Measurements from ENCODE around the gene ENKD1.
A peak's percentile ranks its signal among the peaks of the same experiment; 100 is the strongest.

The ENKD1 gene

GRCh38 chr16:67650023-67650422, 16.5 kb downstream of the ENKD1 start:
- Histone ChIP-seq H3K9ac (ENCODE audit: low read length) (no peak overlapping the region), H3K27ac (ENCODE audit: low read depth, low read length) (no peak overlapping the region), H3K27me3 (ENCODE audit: control insufficient read depth, insufficient read depth, low read length) (peaks cover 46% of the 10 kb centered on the region), H3K4me3 (ENCODE audit: low read length) (no peak overlapping the region), H3K4me1 (ENCODE audit: control insufficient read depth, insufficient read depth, low read length) (no peaks in the 10 kb centered on the region), H3K36me3 (ENCODE audit: control insufficient read depth, insufficient read depth, low read length) (no peaks in the 10 kb centered on the region)

- H3K27ac ChIP-seq (ENCODE audit: low read depth, low read length): no peak overlapping the region
- H3K27me3 ChIP-seq (ENCODE audit: control insufficient read depth, insufficient read depth, low read length): peaks cover 42% of the 10 kb centered on the region
- no peak overlapping the region for H3K9ac ChIP-seq (ENCODE audit: low read length)
- H3K36me3 ChIP-seq (ENCODE audit: control insufficient read depth, insufficient read depth, low read length): no peaks in the 10 kb centered on the region
- H3K4me3 ChIP-seq (ENCODE audit: low read length): no peak overlapping the region
- H3K4me1 ChIP-seq (ENCODE audit: control insufficient read depth, insufficient read depth, low read length): no peaks in the 10 kb centered on the region
These were observed 17.0 kb downstream of the ENKD1 start for GRCh38 chr16:67649494-67649931.

DNA sequence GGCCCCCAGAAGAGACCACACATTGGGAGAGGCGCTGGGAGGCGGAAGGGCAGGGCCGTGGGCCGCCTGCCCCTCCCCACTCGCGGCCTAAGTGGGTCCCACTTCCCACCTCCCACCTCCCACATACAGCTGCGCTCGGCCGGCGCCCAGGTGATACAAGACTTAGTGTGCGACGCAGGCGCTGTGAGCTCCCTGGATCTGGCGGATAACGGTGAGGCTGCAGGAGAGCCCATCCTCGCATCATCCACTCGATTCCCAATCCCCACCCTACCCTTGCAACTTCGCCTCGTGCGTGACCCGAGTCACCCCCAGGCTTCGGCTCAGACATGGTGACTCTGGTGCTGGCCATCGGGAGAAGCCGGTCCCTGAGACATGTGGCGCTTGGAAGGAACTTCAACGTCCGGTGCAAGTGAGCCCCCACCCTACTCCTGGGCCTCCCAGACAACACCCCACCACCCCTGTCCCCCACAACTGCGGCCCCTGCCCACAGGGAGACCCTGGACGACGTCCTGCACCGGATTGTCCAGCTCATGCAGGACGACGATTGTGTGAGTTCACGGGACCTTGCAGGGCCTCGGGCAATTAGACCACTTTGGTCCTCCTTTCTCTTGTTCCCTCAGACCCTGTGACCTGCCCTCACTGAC, 17.7 kb downstream of the ENKD1 start:
- Histone ChIP-seq H3K27me3 (ENCODE audit: control insufficient read depth, insufficient read depth, low read length) (peaks cover 39% of the 10 kb centered on the region), H3K4me1 (ENCODE audit: control insufficient read depth, insufficient read depth, low read length) (no peaks in the 10 kb centered on the region), H3K4me3 (ENCODE audit: low read length) (peak overlapping the region; percentile 8), H3K27ac (ENCODE audit: low read depth, low read length) (no peak overlapping the region), H3K36me3 (ENCODE audit: control insufficient read depth, insufficient read depth, low read length) (no peaks in the 10 kb centered on the region), H3K9ac (ENCODE audit: low read length) (no peak overlapping the region)

DNA sequence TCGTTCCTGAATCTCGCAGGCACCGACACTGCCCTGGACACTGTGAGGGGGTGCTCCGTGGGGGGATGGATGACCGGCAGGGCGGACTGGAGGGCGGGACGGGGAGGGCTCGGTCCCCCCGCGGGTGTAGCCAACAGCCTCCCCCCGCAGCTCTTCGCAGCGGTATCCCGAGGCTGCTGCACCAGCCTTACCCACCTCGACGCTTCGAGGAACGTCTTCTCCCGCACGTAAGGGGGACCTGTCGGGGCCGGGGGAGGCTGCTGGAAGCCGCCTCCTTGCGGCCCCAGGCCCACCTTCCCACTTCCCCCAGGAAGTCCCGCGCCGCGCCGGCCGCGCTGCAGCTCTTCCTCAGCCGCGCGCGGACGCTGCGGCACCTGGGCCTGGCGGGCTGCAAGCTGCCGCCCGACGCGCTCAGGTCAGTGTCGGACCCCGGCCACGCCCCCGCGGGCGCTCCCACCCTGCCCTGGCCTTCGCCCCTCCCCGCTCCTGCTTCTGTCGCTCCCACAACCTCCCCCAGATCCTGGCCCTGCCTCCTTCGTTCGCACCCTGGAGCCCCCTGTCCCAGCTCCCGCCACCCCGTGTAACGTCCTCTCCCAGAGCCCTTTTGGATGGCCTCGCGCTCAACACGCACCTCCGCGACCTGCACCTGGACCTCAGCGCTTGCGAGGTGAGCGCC, 18.3 kb downstream of the ENKD1 start:
- H3K4me1 ChIP-seq (ENCODE audit: control insufficient read depth, insufficient read depth, low read length): no peaks in the 10 kb centered on the region
- peaks cover 37% of the 10 kb centered on the region for H3K27me3 ChIP-seq (ENCODE audit: control insufficient read depth, insufficient read depth, low read length)
- H3K36me3 ChIP-seq (ENCODE audit: control insufficient read depth, insufficient read depth, low read length): no peaks in the 10 kb centered on the region
- H3K4me3 ChIP-seq (ENCODE audit: low read length): peak overlapping the region; percentile 8
- no peak overlapping the region for H3K9ac ChIP-seq (ENCODE audit: low read length)
- H3K27ac ChIP-seq (ENCODE audit: low read depth, low read length): no peak overlapping the region

- H3K36me3 ChIP-seq (ENCODE audit: control insufficient read depth, insufficient read depth, low read length): no peaks in the 10 kb centered on the region
- H3K4me3 ChIP-seq (ENCODE audit: low read length): no peak overlapping the region
- H3K27me3 ChIP-seq (ENCODE audit: control insufficient read depth, insufficient read depth, low read length): peaks cover 36% of the 10 kb centered on the region
- H3K4me1 ChIP-seq (ENCODE audit: control insufficient read depth, insufficient read depth, low read length): no peaks in the 10 kb centered on the region
- H3K9ac ChIP-seq (ENCODE audit: low read length): no peak overlapping the region
- H3K27ac ChIP-seq (ENCODE audit: low read depth, low read length): no peak overlapping the region
These were observed 18.9 kb downstream of the ENKD1 start for GRCh38 chr16:67647681-67648080.

DNA sequence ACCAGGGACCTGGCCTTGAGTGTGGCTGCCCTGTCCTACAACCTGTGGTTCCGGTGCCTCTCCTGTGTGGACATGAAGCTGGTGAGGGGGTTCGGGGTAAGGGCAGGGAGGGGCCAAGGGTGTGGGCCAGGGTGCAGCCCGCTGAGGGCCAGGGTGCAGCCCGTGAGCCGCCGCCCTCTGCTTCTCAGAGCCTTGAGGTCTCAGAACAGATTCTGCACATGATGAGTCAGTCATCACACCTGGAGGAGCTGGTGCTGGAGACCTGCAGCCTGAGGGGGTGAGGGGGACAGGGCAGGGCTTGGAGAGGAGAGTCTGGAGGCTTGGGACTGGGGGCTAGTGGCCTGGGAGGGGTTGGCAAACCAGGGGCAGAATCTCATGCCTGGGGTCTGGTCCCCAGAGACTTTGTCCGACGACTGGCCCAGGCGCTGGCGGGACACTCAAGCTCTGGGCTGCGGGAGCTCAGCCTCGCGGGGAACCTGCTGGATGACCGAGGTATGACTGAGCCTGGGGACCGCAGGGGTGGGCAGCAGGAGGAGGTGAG, 19.4 kb downstream of the ENKD1 start:
- Histone ChIP-seq H3K36me3 (ENCODE audit: control insufficient read depth, insufficient read depth, low read length) (no peaks in the 10 kb centered on the region), H3K27ac (ENCODE audit: low read depth, low read length) (no peak overlapping the region), H3K9ac (ENCODE audit: low read length) (no peak overlapping the region), H3K27me3 (ENCODE audit: control insufficient read depth, insufficient read depth, low read length) (peaks cover 34% of the 10 kb centered on the region), H3K4me3 (ENCODE audit: low read length) (no peak overlapping the region), H3K4me1 (ENCODE audit: control insufficient read depth, insufficient read depth, low read length) (no peaks in the 10 kb centered on the region)

- Histone ChIP-seq H3K9ac (ENCODE audit: low read length) (no peak overlapping the region), H3K4me3 (ENCODE audit: low read length) (peak overlapping the region; percentile 41), H3K4me1 (ENCODE audit: control insufficient read depth, insufficient read depth, low read length) (peaks cover 4% of the 10 kb centered on the region), H3K27me3 (ENCODE audit: control insufficient read depth, insufficient read depth, low read length) (peaks cover 28% of the 10 kb centered on the region), H3K27ac (ENCODE audit: low read depth, low read length) (no peak overlapping the region), H3K36me3 (ENCODE audit: control insufficient read depth, insufficient read depth, low read length) (no peaks in the 10 kb centered on the region)
These were observed 21.0 kb downstream of the ENKD1 start for GRCh38 chr16:67645397-67646121.

- H3K27ac ChIP-seq (ENCODE audit: low read depth, low read length): no peak overlapping the region
- H3K36me3 ChIP-seq (ENCODE audit: control insufficient read depth, insufficient read depth, low read length): peaks cover 1% of the 10 kb centered on the region
- no peak overlapping the region for H3K9ac ChIP-seq (ENCODE audit: low read length)
- H3K27me3 ChIP-seq (ENCODE audit: control insufficient read depth, insufficient read depth, low read length): peaks cover 22% of the 10 kb centered on the region
- peaks cover 4% of the 10 kb centered on the region for H3K4me1 ChIP-seq (ENCODE audit: control insufficient read depth, insufficient read depth, low read length)
- H3K4me3 ChIP-seq (ENCODE audit: low read length): no peak overlapping the region
These were observed 22.5 kb downstream of the ENKD1 start for GRCh38 chr16:67644038-67644437.

DNA sequence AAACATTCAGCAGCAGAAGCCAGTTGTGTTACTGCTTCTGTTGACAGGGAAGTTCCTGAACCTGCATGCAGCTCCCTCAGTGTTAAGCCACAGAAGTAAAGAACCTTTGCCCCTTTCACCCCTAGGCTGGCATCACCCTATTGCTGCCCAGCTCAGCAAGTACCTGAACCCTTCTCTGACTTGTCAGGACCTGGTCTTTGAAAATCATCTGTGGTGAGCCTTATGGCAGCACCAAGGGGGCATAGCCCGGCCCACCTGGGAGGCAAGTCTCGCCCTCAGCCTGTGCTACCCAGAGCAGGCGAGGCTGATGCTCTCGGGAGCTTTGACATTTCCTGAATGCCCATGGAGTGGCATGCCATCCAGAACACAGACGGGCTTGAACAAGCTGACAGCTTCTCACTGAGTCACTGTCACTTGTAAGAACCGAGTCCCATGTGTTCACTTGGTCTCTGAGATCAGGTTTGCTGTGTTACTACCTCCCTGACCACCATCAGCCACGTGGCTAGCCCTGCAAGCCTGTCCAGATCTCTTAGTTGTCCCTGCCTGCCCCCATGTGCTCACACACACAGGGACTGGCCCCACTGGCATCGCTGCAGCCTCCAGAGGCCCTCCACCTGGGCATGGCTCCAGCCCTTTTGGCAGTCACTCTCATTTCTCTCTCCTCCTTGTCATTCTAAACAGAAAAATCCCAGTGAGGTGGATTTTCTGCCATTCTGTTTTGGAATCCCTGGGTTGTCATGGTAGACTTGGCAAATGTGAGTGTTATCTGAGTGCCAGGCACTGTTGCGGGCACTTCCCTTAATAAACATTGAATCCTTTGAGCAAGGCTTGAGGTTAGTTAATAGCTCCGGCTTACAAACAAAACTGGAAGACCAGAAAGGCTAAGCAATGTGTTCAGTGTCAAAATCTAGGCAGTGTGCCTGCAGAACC, 24.5 kb downstream of the ENKD1 start:
- peaks cover 4% of the 10 kb centered on the region for H3K4me1 ChIP-seq (ENCODE audit: control insufficient read depth, insufficient read depth, low read length)
- peak overlapping the region; percentile 41 for H3K27ac ChIP-seq (ENCODE audit: low read depth, low read length)
- H3K9ac ChIP-seq (ENCODE audit: low read length): no peak overlapping the region
- peaks cover 18% of the 10 kb centered on the region for H3K36me3 ChIP-seq (ENCODE audit: control insufficient read depth, insufficient read depth, low read length)
- H3K27me3 ChIP-seq (ENCODE audit: control insufficient read depth, insufficient read depth, low read length): peaks cover 10% of the 10 kb centered on the region
- no peak overlapping the region for H3K4me3 ChIP-seq (ENCODE audit: low read length)

- no peak overlapping the region for H3K27ac ChIP-seq (ENCODE audit: low read depth, low read length)
- no peaks in the 10 kb centered on the region for H3K27me3 ChIP-seq (ENCODE audit: control insufficient read depth, insufficient read depth, low read length)
- H3K4me3 ChIP-seq (ENCODE audit: low read length): no peak overlapping the region
- H3K36me3 ChIP-seq (ENCODE audit: control insufficient read depth, insufficient read depth, low read length): peaks cover 26% of the 10 kb centered on the region
- H3K9ac ChIP-seq (ENCODE audit: low read length): no peak overlapping the region
- peaks cover 4% of the 10 kb centered on the region for H3K4me1 ChIP-seq (ENCODE audit: control insufficient read depth, insufficient read depth, low read length)
These were observed 28.9 kb downstream of the ENKD1 start for GRCh38 chr16:67637625-67638024.

GRCh38 chr16:67636713-67637112, 29.8 kb downstream of the ENKD1 start:
- H3K27ac ChIP-seq (ENCODE audit: low read depth, low read length): no peak overlapping the region
- no peak overlapping the region for H3K4me3 ChIP-seq (ENCODE audit: low read length)
- no peak overlapping the region for H3K9ac ChIP-seq (ENCODE audit: low read length)
- peaks cover 33% of the 10 kb centered on the region for H3K36me3 ChIP-seq (ENCODE audit: control insufficient read depth, insufficient read depth, low read length)
- no peaks in the 10 kb centered on the region for H3K27me3 ChIP-seq (ENCODE audit: control insufficient read depth, insufficient read depth, low read length)
- peaks cover 2% of the 10 kb centered on the region for H3K4me1 ChIP-seq (ENCODE audit: control insufficient read depth, insufficient read depth, low read length)

All from rectal smooth muscle tissue (tissue), 1 donor.